ENCODE data around the gene TMEM272.

The TMEM272 gene

GRCh38 chr13:51882570-51883225, 37.7 kb upstream of the TMEM272 start:
- ATAC-seq (ENCODE audit: insufficient read depth, low read depth) (no peak), DNase-seq (no peak)
- Histone ChIP-seq H3K27me3 (ENCODE audit: insufficient read depth, low read length, poor library complexity) (no peaks in the 10 kb centered on the region), H3K9ac (ENCODE audit: low read depth, low read length) (no peak overlapping the region), H3K27ac (ENCODE audit: low read length) (no peak overlapping the region), H3K4me2 (ENCODE audit: insufficient read depth, low read length) (no peak overlapping the region), H3K9me3 (ENCODE audit: insufficient read depth, low read length, severe bottlenecking) (peaks cover 8% of the 10 kb centered on the region), H4K20me1 (ENCODE audit: insufficient read depth, low read length) (no peaks in the 10 kb centered on the region), H2AFZ (ENCODE audit: low read depth, low read length) (no peak overlapping the region), H3K79me2 (ENCODE audit: insufficient read depth, low read length) (no peaks in the 10 kb centered on the region), H3K4me3 (ENCODE audit: low read depth in 1 of 2, low read length in 2 of 2) (no peak overlapping the region), H3K36me3 (ENCODE audit: insufficient read depth, low read length) (no peaks in the 10 kb centered on the region), H3K4me1 (ENCODE audit: insufficient read depth, low read length) (no peaks in the 10 kb centered on the region)
- TF ChIP-seq EZH2 (IDR thresholded peaks at IDR 0.05; ENCODE audit: borderline replicate concordance, low read depth, low read length, severe bottlenecking), result no peak
- TF ChIP-seq, protein P1, sequence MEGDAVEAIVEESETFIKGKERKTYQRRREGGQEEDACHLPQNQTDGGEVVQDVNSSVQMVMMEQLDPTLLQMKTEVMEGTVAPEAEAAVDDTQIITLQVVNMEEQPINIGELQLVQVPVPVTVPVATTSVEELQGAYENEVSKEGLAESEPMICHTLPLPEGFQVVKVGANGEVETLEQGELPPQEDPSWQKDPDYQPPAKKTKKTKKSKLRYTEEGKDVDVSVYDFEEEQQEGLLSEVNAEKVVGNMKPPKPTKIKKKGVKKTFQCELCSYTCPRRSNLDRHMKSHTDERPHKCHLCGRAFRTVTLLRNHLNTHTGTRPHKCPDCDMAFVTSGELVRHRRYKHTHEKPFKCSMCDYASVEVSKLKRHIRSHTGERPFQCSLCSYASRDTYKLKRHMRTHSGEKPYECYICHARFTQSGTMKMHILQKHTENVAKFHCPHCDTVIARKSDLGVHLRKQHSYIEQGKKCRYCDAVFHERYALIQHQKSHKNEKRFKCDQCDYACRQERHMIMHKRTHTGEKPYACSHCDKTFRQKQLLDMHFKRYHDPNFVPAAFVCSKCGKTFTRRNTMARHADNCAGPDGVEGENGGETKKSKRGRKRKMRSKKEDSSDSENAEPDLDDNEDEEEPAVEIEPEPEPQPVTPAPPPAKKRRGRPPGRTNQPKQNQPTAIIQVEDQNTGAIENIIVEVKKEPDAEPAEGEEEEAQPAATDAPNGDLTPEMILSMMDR (IDR thresholded peaks at IDR 0.05; ENCODE audit: borderline replicate concordance, extremely low read depth, low read length, poor library complexity, severe bottlenecking), result no peak

- H3K4me3 ChIP-seq (ENCODE audit: low read depth in 1 of 2, low read length in 2 of 2), result no peak overlapping the region
- no peaks in the 10 kb centered on the region for H3K79me2 ChIP-seq (ENCODE audit: insufficient read depth, low read length)
- H2AFZ ChIP-seq (ENCODE audit: low read depth, low read length), result no peak overlapping the region
- H4K20me1 ChIP-seq (ENCODE audit: insufficient read depth, low read length), result no peaks in the 10 kb centered on the region
- no peak for ATAC-seq (ENCODE audit: insufficient read depth, low read depth)
- peaks cover 9% of the 10 kb centered on the region for H3K27me3 ChIP-seq (ENCODE audit: insufficient read depth, low read length, poor library complexity)
- H3K27ac ChIP-seq (ENCODE audit: low read length), result no peak overlapping the region
- no peak for DNase-seq
- TF ChIP-seq, protein P1 (IDR thresholded peaks at IDR 0.05; ENCODE audit: borderline replicate concordance, extremely low read depth, low read length, poor library complexity, severe bottlenecking), result no peak
- no peak for TF ChIP-seq EZH2 (IDR thresholded peaks at IDR 0.05; ENCODE audit: borderline replicate concordance, low read depth, low read length, severe bottlenecking)
- H3K4me2 ChIP-seq (ENCODE audit: insufficient read depth, low read length), result no peak overlapping the region
- H3K9ac ChIP-seq (ENCODE audit: low read depth, low read length), result no peak overlapping the region
- H3K36me3 ChIP-seq (ENCODE audit: insufficient read depth, low read length), result no peaks in the 10 kb centered on the region
- H3K4me1 ChIP-seq (ENCODE audit: insufficient read depth, low read length), result no peaks in the 10 kb centered on the region
- H3K9me3 ChIP-seq (ENCODE audit: insufficient read depth, low read length, severe bottlenecking), result peaks cover 8% of the 10 kb centered on the region
Measured at GRCh38 chr13:51881296-51881695, 36.3 kb upstream of the TMEM272 start.

GRCh38 chr13:51879133-51879532, 34.2 kb upstream of the TMEM272 start:
- ATAC-seq (ENCODE audit: insufficient read depth, low read depth) (peak; percentile 42; the same call in 1 of the 3 replicates), DNase-seq (no peak)
- Histone ChIP-seq H3K9ac (ENCODE audit: low read depth, low read length) (no peak overlapping the region), H3K4me1 (ENCODE audit: insufficient read depth, low read length) (no peaks in the 10 kb centered on the region), H3K4me2 (ENCODE audit: insufficient read depth, low read length) (no peak overlapping the region), H3K27me3 (ENCODE audit: insufficient read depth, low read length, poor library complexity) (peaks cover 9% of the 10 kb centered on the region), H3K36me3 (ENCODE audit: insufficient read depth, low read length) (no peaks in the 10 kb centered on the region), H3K79me2 (ENCODE audit: insufficient read depth, low read length) (no peaks in the 10 kb centered on the region), H4K20me1 (ENCODE audit: insufficient read depth, low read length) (no peaks in the 10 kb centered on the region), H2AFZ (ENCODE audit: low read depth, low read length) (no peak overlapping the region), H3K4me3 (ENCODE audit: low read depth in 1 of 2, low read length in 2 of 2) (no peak overlapping the region), H3K9me3 (ENCODE audit: insufficient read depth, low read length, severe bottlenecking) (peaks cover 8% of the 10 kb centered on the region), H3K27ac (ENCODE audit: low read length) (no peak overlapping the region)
- TF ChIP-seq, protein P1 (IDR thresholded peaks at IDR 0.05; ENCODE audit: borderline replicate concordance, extremely low read depth, low read length, poor library complexity, severe bottlenecking), result no peak
- TF ChIP-seq EZH2 (IDR thresholded peaks at IDR 0.05; ENCODE audit: borderline replicate concordance, low read depth, low read length, severe bottlenecking), result no peak
